ENCODE data around the gene NR5A2. TPM values are rescaled to one million over a fixed set of nuclear protein-coding genes. Genes with fewer than 3 reads are reported as not detected.

Gene NR5A2
- polyA plus RNA-seq, 6 donors from 2014 or later, result not detected

DNA sequence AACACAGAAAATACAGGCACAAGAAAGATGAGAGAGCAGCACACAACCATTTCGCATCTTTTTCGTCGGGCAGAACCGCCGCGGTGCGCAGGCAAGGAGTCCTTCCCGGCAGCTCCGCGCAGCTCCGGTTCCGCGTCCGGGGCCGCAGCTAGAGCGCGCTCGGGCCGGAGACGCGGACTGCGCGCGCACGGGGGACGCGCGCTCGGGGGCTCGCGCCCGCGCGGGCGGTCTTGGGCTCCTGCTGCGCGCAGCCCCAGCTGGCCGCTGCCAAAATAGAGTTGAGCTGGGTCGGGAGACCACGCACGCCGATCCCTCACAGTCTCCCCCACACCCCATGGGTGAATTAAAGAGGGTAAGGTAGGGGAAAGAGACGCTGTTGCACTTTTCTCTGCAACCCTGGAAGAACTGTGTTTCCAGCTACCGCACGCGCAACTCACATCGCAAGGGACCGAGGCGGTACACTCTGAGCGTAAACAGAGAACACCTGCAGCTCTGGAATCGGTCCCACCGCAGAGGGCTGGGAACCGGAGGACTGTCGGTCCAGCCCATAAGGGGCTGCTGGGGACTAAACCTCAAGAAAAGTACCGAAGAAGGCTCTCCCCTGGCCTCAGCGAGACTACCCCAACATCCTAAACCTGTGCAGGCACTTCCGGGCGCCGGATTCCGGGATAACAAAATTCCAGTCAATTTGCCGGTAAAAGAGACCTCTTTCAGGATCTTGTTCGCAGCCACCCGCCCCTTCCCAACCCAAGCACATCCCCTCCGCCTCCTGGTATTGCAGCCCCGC, 1.7 kb downstream of the NR5A2 start:
- peak overlapping the region; percentile 70 to 91 (median 78) for H3K4me3 Mint-ChIP-seq
- peaks cover 46 to 54% (median 50%) of the 10 kb centered on the region in 3 donors for H3K27me3 Mint-ChIP-seq
- no peaks in the 10 kb centered on the region for H3K36me3 Mint-ChIP-seq
- peaks cover 0 to 14% (median 11%) of the 10 kb centered on the region in 3 donors for H3K4me1 Mint-ChIP-seq
- DNase-seq (no peak), ATAC-seq (ENCODE audit: low read depth in 2 of 2) (peak; percentile 51 to 72)
- peaks cover 0 to 3% (median 0%) of the 10 kb centered on the region in 7 donors for H3K9me3 Mint-ChIP-seq
- H3K27ac Mint-ChIP-seq, result peak overlapping the region in 1 of 6 donors; percentile 73

DNA sequence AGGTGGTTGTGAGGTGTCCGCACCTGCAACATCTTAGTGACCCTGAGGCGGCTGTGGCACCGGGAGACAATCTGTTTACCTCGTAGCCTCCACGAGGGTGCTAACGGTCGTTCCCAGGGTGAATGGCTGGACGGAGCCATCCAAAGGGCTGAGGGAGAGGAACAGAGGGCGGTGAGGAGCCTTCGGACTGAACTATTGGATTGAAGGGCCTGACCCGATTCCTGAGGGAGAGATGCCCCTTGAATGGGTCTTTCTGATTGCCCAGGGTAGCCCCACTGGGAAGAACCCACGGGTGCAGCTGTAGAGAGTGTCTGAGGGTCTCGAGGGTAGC, 2.3 kb downstream of the NR5A2 start:
- H3K4me3 Mint-ChIP-seq, result peak overlapping the region in 6 of 8 donors; percentile 1 to 84 (median 73)
- DNase-seq (no peak), ATAC-seq (ENCODE audit: low read depth in 2 of 2) (no peak)
- peaks cover 0 to 14% (median 11%) of the 10 kb centered on the region in 3 donors for H3K4me1 Mint-ChIP-seq
- no peak overlapping the region for H3K27ac Mint-ChIP-seq
- peaks cover 0 to 3% (median 0%) of the 10 kb centered on the region in 7 donors for H3K9me3 Mint-ChIP-seq
- H3K27me3 Mint-ChIP-seq, result peaks cover 45 to 49% (median 46%) of the 10 kb centered on the region in 3 donors
- H3K36me3 Mint-ChIP-seq, result no peaks in the 10 kb centered on the region

DNA sequence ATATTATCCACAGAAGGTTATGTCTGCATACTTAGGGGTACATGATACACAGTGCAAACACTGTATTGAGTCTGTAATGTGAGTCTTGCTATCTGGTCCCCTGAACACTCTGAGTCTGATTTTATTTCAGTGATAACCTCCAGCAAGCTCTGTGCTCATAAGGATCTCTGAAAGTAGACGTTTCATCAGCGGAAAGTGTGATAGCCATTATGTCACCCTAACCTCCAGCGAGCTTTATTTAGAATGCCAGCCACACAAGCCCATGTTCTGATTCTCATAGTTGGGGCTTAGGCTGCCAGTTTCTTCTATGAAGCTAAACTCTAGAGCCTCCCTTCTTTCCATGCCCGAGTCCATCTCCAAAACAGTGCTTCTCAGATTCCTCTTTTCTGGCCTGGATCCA, 3.3 kb downstream of the NR5A2 start:
- peaks cover 0 to 3% (median 0%) of the 10 kb centered on the region in 7 donors for H3K9me3 Mint-ChIP-seq
- no peaks in the 10 kb centered on the region for H3K36me3 Mint-ChIP-seq
- H3K27me3 Mint-ChIP-seq, result peaks cover 36 to 45% (median 40%) of the 10 kb centered on the region in 3 donors
- ATAC-seq (ENCODE audit: low read depth in 2 of 2) (no peak), DNase-seq (no peak)
- peak overlapping the region in 1 of 8 donors; percentile 1 for H3K4me3 Mint-ChIP-seq
- H3K4me1 Mint-ChIP-seq, result peaks cover 4 to 14% (median 11%) of the 10 kb centered on the region in 3 donors
- H3K27ac Mint-ChIP-seq, result no peak overlapping the region

DNA sequence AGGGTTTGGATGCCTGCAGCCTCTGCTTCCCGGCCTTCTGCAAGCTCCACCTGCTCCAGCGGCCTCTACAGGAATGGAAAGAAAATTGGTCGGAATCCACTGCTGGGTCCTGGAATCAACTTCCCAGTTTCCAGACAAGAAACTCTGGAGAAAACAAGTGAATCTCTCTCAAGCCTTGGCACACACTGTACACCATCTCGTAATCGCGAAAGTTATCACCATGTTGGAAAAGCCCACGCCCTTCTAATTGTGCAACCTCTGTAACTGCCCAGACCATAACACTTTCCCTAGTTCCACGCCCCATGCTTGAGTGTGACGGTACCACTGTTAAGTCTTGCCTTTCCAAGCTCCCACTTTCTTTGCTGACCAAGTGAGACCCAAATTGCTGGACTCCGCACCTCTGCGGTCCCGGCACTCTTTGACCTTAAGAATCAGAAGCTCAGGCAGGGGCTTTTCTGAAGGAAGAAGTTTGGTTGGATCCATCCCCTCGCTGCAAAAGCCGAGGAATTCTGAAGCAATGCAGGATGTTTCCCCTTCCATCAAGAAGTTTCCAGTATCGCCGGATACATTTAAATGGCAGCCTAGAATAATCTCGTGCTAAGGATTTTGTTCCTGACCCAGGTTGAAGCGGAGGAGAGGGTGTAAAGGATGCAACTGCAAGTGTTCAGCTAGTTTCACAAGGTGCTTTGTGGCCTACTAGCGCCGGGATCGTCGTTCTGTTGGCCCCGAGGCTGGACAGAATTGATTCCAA, 6.2 kb downstream of the NR5A2 start:
- Mint-ChIP-seq H3K36me3 (no peaks in the 10 kb centered on the region), H3K4me3 (no peak overlapping the region), H3K27me3 (peaks cover 21 to 54% (median 44%) of the 10 kb centered on the region in 3 donors), H3K9me3 (peaks cover 0 to 1% (median 0%) of the 10 kb centered on the region in 7 donors), H3K27ac (no peak overlapping the region), H3K4me1 (peaks cover 19 to 28% (median 21%) of the 10 kb centered on the region in 3 donors)
- DNase-seq (no peak), ATAC-seq (ENCODE audit: low read depth in 2 of 2) (no peak)

DNA sequence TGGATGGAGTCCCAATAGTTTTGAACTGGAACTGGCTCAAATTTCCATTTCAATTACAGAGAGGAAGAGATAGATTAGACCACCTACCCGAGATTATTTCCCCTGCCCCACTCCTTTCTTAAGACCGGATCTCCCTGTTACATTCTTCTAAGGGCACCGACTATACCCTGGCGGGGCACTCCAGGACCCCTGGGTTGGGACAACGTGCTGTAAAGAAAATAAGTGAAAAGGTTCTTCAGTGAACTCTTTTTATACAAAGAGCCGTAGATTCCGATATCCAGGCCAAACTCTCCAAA, 6.7 kb downstream of the NR5A2 start:
- Mint-ChIP-seq H3K9me3 (peaks cover 0 to 1% (median 0%) of the 10 kb centered on the region in 7 donors), H3K27me3 (peaks cover 18 to 51% (median 44%) of the 10 kb centered on the region in 3 donors)

DNA sequence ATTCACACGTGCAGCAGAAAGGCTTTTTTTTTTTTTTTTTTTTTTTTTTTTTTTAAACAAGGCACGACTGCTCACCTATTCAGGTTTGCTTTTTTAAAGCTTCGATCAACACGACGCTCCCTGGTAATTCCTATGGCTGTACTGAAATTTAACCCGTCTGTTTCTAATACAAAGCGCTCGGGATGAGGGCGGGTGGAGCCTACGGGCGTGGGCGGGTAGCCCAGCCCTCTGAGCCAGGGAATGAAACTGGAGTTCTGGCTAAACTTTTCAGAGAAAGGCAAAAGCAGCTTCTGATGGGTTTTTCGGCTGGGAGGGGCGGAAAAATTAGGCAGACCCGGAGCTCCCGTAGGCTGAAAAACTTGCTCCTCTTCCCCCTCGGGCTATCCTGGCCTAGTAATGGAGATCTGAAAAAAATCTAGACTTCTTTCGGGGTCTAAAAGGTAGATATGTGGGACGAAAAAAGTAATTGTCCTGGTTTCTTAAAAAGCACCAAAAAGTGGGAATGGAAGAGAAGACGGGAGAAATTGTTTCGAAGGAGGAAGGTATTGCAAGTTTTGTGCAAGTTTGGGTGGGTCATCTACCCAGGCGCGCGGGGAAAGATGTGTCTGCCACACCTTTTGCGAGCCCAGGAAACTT, 7.4 kb downstream of the NR5A2 start:
- peaks cover 0 to 1% (median 0%) of the 10 kb centered on the region in 7 donors for H3K9me3 Mint-ChIP-seq
- no peak for DNase-seq
- H3K36me3 Mint-ChIP-seq, result no peaks in the 10 kb centered on the region
- no peak overlapping the region for H3K27ac Mint-ChIP-seq
- H3K4me3 Mint-ChIP-seq, result no peak overlapping the region
- no peak for ATAC-seq (ENCODE audit: low read depth in 2 of 2)
- peaks cover 12 to 52% (median 44%) of the 10 kb centered on the region in 3 donors for H3K27me3 Mint-ChIP-seq
- H3K4me1 Mint-ChIP-seq, result peaks cover 12 to 30% (median 30%) of the 10 kb centered on the region in 3 donors

More for the DNA sequence above, 6.7 kb downstream of the NR5A2 start:
- H3K36me3 Mint-ChIP-seq, result no peaks in the 10 kb centered on the region
- H3K27ac Mint-ChIP-seq, result no peak overlapping the region
- ATAC-seq (ENCODE audit: low read depth in 2 of 2) (no peak), DNase-seq (no peak)
- H3K4me1 Mint-ChIP-seq, result peaks cover 18 to 31% (median 26%) of the 10 kb centered on the region in 3 donors
- H3K4me3 Mint-ChIP-seq, result no peak overlapping the region

DNA sequence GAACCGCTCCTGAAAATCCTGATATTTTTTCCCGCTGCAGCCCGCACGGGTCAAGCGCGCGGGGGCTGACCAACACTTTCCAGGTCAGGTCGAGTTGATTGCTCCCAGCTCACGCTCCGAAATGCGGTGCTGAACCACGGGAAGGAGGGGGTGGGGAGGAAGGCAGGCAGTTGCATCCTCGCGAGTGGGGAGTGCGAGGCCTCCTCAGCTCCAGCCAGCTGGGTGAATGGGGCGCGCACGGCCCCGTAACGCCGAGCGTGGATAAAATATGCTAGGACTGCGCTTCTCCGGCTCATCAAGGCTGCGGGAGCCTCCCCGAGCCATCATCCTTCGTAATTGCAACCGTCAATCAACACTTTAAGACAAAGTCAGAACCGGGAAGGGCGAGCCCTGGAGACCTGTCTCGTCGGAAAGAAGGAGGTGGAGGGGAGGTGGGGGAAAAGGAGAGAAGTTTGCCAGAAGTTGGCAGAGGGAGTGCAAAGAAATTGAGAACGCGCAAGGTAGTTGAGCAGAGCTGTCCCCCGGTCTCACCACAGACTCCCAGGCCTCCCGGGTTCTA, 8.0 kb downstream of the NR5A2 start:
- Mint-ChIP-seq H3K9me3 (peaks cover 0 to 1% (median 0%) of the 10 kb centered on the region in 7 donors), H3K36me3 (no peaks in the 10 kb centered on the region), H3K27me3 (peaks cover 6 to 52% (median 44%) of the 10 kb centered on the region in 3 donors), H3K4me3 (peak overlapping the region in 5 of 8 donors; percentile 18 to 84 (median 41)), H3K4me1 (peaks cover 15 to 34% (median 30%) of the 10 kb centered on the region in 3 donors), H3K27ac (no peak overlapping the region)
- ATAC-seq (ENCODE audit: low read depth in 2 of 2), result no peak
- no peak for DNase-seq

DNA sequence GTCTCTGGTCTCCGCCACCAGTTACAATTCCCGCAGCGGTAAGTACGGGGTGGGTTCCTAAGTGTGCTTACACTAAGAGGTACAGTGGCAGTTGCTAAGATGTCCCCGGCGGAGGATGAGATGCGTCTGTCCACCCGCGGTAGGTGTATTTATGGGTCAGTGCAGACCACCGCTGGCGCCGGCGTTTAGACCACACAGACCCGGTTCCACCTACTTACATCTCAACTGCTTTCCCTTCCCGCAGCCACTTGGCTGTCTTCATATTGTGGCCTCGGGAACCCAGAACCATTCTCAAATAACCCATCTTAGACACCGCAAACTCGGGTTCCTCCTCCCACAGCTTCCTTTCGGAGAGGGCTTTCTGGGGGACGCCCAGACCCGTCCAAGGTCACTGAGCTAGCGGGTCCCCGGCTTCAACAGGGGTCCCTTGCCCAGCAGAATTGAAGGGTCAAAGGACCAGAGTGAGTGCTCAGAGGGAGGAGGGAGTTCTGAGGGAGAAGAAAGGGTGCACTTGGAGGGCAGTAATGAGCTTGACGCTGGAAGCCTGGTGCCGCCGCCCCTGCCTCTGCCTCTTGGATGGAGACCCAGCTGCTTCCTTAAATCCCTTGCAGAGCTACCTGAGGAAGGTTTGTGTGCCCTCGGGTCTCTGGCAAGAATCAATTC, 8.6 kb downstream of the NR5A2 start:
- Mint-ChIP-seq H3K27me3 (peaks cover under 1 to 49% (median 43%) of the 10 kb centered on the region in 3 donors), H3K27ac (peak overlapping the region in 1 of 6 donors; percentile 66)

DNA sequence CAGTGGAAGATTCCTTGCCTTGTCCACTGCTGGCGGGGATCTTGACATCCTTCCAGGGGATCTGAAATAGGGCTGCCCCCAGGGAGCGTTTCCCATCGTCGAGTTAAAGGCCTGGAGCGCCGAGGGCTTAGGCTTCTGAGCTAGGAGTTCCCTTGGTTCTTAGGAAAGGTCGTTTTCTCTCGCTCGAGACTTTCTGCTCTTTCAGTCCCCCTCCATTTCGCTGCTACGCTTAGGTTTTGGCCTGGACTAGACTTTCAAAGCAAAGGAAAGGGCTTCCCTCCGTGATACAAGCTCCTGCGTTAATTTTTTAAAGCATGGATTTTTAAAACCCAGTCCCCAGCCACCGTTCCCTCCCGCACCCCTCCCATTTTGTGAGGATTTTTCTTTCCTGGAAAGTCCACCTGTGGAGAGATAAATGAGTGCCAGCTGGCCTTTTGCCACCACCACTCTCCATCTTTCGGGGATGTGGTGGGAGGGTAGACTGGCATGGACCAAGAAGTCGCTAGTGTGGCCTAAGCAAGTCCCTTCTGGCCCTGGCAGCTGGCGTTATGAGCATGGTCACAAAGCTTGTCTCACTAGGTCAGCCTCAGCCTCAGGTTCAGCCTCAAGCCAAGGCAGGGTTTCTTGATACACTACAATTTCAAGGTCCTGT, 9.2 kb downstream of the NR5A2 start:
- peak overlapping the region in 2 of 8 donors; percentile 52 to 66 for H3K4me3 Mint-ChIP-seq
- DNase-seq (no peak), ATAC-seq (ENCODE audit: low read depth in 2 of 2) (no peak)
- peaks cover 0 to 52% (median 47%) of the 10 kb centered on the region in 3 donors for H3K27me3 Mint-ChIP-seq
- H3K4me1 Mint-ChIP-seq, result peaks cover 27 to 45% (median 30%) of the 10 kb centered on the region in 3 donors
- H3K9me3 Mint-ChIP-seq, result peaks cover 0 to 1% (median 0%) of the 10 kb centered on the region in 7 donors
- H3K36me3 Mint-ChIP-seq, result no peaks in the 10 kb centered on the region
- no peak overlapping the region for H3K27ac Mint-ChIP-seq

More for the DNA sequence above, 8.6 kb downstream of the NR5A2 start:
- H3K4me3 Mint-ChIP-seq, result peak overlapping the region in 6 of 8 donors; percentile 18 to 84 (median 54)
- H3K4me1 Mint-ChIP-seq, result peaks cover 21 to 40% (median 30%) of the 10 kb centered on the region in 3 donors
- DNase-seq, result no peak
- H3K9me3 Mint-ChIP-seq, result peaks cover 0 to 1% (median 0%) of the 10 kb centered on the region in 7 donors
- no peaks in the 10 kb centered on the region for H3K36me3 Mint-ChIP-seq
- ATAC-seq (ENCODE audit: low read depth in 2 of 2), result no peak

DNA sequence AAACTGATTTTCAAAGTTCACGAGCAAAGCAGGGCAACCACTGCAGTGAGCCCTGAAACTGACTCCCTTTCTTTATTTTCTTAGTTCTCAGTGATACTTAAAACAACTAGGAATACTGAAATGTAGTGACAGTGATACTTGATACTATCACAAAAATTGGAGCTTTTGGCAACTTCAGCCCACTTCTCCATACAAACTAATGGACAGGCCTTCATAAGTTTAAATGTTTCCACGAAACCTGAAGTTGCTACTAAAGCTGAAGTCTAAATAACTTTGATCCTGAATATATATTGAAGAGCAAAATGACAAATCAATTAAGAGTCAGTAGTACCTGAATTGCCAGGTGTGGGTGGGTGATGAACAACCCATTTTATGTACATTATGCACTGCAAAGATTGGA, 10.0 kb downstream of the NR5A2 start:
- Mint-ChIP-seq H3K27ac (peak overlapping the region in 1 of 6 donors; percentile 2), H3K4me1 (peaks cover 30 to 52% (median 34%) of the 10 kb centered on the region in 3 donors), H3K36me3 (no peaks in the 10 kb centered on the region), H3K9me3 (peaks cover 0 to 1% (median 0%) of the 10 kb centered on the region in 7 donors), H3K27me3 (peaks cover 0 to 53% (median 49%) of the 10 kb centered on the region in 3 donors), H3K4me3 (peak overlapping the region in 2 of 8 donors; percentile 63 to 83)
- ATAC-seq (ENCODE audit: low read depth in 2 of 2) (no peak), DNase-seq (no peak)

DNA sequence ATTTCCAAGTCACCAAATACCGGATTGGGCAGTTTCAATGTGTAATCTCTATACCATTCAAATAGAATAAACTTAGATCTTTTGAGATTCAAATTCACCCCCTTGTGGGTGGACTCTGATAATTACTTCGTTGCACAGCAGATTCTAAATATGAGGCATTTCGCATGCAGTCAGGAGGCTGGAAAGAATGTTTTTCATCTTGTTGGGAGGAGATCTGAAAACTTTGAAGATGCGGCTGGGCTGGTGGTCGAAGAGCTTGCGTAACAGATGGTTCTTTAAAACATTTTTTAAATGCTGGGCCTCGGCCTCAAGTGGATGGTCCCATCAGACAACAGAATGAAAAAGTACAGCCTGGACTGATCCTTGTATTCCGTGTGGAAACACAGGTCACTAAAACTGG, 10.4 kb downstream of the NR5A2 start:
- Mint-ChIP-seq H3K27ac (peak overlapping the region in 1 of 6 donors; percentile 2), H3K9me3 (peaks cover 0 to 4% (median 0%) of the 10 kb centered on the region in 7 donors), H3K4me1 (peaks cover 34 to 56% (median 37%) of the 10 kb centered on the region in 3 donors), H3K27me3 (peaks cover 0 to 57% (median 53%) of the 10 kb centered on the region in 3 donors), H3K4me3 (peak overlapping the region in 7 of 8 donors; percentile 7 to 83 (median 63)), H3K36me3 (no peaks in the 10 kb centered on the region)
- DNase-seq, result no peak
- no peak for ATAC-seq (ENCODE audit: low read depth in 2 of 2)

All from naive B cell (primary cell).